ENCODE data around the gene HEG1. TPM values are rescaled to one million over a fixed set of nuclear protein-coding genes. Genes with fewer than 3 reads are reported as not detected.

Gene HEG1
- total and polyA plus RNA-seq, 2 of the 8 experiments (the other 6 are each of a cell fraction or from before 2014, with no cell fraction given): 5.3 to 9.7 TPM

- TF ChIP-seq CHD7 (IDR thresholded peaks at IDR 0.05; ENCODE audit: insufficient replicate concordance, low read length) (no peak), CHD2 (IDR thresholded peaks at IDR 0.05; ENCODE audit: low read length) (no peak), RXRA (IDR thresholded peaks at IDR 0.05; ENCODE audit: insufficient read depth, low read depth, low read length) (no peak), TAF1 (IDR thresholded peaks at IDR 0.05; ENCODE audit: low read depth, low read length) (no peak), SAP30 (IDR thresholded peaks at IDR 0.05; ENCODE audit: insufficient read depth, insufficient replicate concordance, low read length) (no peak), EGR1 (IDR thresholded peaks at IDR 0.05; ENCODE audit: borderline replicate concordance, low read depth, low read length) (no peak), JUN (IDR thresholded peaks at IDR 0.05; ENCODE audit: low read depth, low read length) (no peak), ATF3 (IDR thresholded peaks at IDR 0.05; ENCODE audit: insufficient read depth, low read depth, low read length) (no peak), HDAC6 (IDR thresholded peaks at IDR 0.05; ENCODE audit: low read depth, low read length) (no peak), RFX5 (IDR thresholded peaks at IDR 0.05; ENCODE audit: borderline replicate concordance, low read depth, low read length) (no peak), TAF7 (optimal IDR thresholded peaks at IDR 0.05; ENCODE audit: borderline replicate concordance, low read depth, low read length) (no peak), FOSL1 (IDR thresholded peaks at IDR 0.05; ENCODE audit: insufficient read depth, low read depth, low read length) (no peak)
Measured at GRCh38 chr3:124934577-124934976, 121.2 kb downstream of the HEG1 start, which contains the start of gene MUC13 (continued).

Data from H1 (cell line).